A549 (cell line): ENCODE results near the gene OR10G2.

Experiments
- BHLHE40 ChIP-seq: IDR thresholded peaks from 2 replicates; pipeline ENCODE4 v1.6.1; 2012; ENCODE audit warnings: low read depth, low read length, inconsistent platforms
- ESRRA ChIP-seq: fragments of 150-350 bp; IDR thresholded peaks from 2 replicates; pipeline ENCODE4 v1.6.1; 2014; ENCODE audit warnings: mild to moderate bottlenecking, low read length, borderline replicate concordance
- KDM5A ChIP-seq: fragments of 200-600 bp; sonication (generic); IDR thresholded peaks from 2 replicates; pipeline ENCODE4 v1.6.1; 2016; ENCODE audit warnings: antibody characterized with exemption, mild to moderate bottlenecking
- MAFK ChIP-seq: fragments of 450-650 bp; IDR thresholded peaks from 2 replicates; pipeline ENCODE4 v1.6.1; 2014; ENCODE audit not compliant: partially characterized antibody
- POLR2A ChIP-seq: IDR thresholded peaks from 2 replicates; pipeline ENCODE4 v1.6.1; 2012; ENCODE audit warnings: mild to moderate bottlenecking, low read length
- RCOR1 ChIP-seq: fragments of 150-350 bp; IDR thresholded peaks from 2 replicates; pipeline ENCODE4 v1.6.1; 2014; ENCODE audit warnings: antibody characterized with exemption, low read length, low read depth
- USF2 ChIP-seq: fragments of 450-650 bp; IDR thresholded peaks from 2 replicates; pipeline ENCODE4 v1.6.1; 2014; ENCODE audit warnings: antibody characterized with exemption
- ZFP36 ChIP-seq: fragments of 450-650 bp; IDR thresholded peaks from 2 replicates; pipeline ENCODE4 v1.6.1; 2014; ENCODE audit warnings: borderline replicate concordance; ENCODE audit not compliant: partially characterized antibody
- ZNF302 ChIP-seq: fragments of 250-450 bp; sonication (Bioruptor Pico); IDR thresholded peaks from 2 replicates; pipeline ENCODE4 v1.9.0; 2021; ENCODE audit warnings: inconsistent platforms, mild to moderate bottlenecking, moderate library complexity
- TF ChIP-seq, protein P1 (sequence below): fragments of >200 bp; sonication (Bioruptor Twin); formaldehyde crosslinking; IDR thresholded peaks from 3 replicates; pipeline ENCODE4 v1.5.1; 2016
- TF ChIP-seq, protein P2 (sequence below): fragments of 200-600 bp; sonication (generic); IDR thresholded peaks from 2 replicates; pipeline ENCODE4 v1.6.1; 2016; ENCODE audit warnings: antibody characterized with exemption, mild to moderate bottlenecking, moderate library complexity

- TF ChIP-seq ZFP36: no peak
- TF ChIP-seq, protein P1, sequence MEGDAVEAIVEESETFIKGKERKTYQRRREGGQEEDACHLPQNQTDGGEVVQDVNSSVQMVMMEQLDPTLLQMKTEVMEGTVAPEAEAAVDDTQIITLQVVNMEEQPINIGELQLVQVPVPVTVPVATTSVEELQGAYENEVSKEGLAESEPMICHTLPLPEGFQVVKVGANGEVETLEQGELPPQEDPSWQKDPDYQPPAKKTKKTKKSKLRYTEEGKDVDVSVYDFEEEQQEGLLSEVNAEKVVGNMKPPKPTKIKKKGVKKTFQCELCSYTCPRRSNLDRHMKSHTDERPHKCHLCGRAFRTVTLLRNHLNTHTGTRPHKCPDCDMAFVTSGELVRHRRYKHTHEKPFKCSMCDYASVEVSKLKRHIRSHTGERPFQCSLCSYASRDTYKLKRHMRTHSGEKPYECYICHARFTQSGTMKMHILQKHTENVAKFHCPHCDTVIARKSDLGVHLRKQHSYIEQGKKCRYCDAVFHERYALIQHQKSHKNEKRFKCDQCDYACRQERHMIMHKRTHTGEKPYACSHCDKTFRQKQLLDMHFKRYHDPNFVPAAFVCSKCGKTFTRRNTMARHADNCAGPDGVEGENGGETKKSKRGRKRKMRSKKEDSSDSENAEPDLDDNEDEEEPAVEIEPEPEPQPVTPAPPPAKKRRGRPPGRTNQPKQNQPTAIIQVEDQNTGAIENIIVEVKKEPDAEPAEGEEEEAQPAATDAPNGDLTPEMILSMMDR: no peak
- TF ChIP-seq ZNF302 (CRISPR knock-in tag): no peak
- TF ChIP-seq POLR2A: no peak
- TF ChIP-seq ESRRA: no peak
- TF ChIP-seq, protein P2, sequence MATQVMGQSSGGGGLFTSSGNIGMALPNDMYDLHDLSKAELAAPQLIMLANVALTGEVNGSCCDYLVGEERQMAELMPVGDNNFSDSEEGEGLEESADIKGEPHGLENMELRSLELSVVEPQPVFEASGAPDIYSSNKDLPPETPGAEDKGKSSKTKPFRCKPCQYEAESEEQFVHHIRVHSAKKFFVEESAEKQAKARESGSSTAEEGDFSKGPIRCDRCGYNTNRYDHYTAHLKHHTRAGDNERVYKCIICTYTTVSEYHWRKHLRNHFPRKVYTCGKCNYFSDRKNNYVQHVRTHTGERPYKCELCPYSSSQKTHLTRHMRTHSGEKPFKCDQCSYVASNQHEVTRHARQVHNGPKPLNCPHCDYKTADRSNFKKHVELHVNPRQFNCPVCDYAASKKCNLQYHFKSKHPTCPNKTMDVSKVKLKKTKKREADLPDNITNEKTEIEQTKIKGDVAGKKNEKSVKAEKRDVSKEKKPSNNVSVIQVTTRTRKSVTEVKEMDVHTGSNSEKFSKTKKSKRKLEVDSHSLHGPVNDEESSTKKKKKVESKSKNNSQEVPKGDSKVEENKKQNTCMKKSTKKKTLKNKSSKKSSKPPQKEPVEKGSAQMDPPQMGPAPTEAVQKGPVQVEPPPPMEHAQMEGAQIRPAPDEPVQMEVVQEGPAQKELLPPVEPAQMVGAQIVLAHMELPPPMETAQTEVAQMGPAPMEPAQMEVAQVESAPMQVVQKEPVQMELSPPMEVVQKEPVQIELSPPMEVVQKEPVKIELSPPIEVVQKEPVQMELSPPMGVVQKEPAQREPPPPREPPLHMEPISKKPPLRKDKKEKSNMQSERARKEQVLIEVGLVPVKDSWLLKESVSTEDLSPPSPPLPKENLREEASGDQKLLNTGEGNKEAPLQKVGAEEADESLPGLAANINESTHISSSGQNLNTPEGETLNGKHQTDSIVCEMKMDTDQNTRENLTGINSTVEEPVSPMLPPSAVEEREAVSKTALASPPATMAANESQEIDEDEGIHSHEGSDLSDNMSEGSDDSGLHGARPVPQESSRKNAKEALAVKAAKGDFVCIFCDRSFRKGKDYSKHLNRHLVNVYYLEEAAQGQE: no peak
- TF ChIP-seq KDM5A: no peak
- no peak for TF ChIP-seq USF2
- TF ChIP-seq MAFK: no peak
- no peak for TF ChIP-seq RCOR1
- no peak for TF ChIP-seq BHLHE40
Measured at GRCh38 chr14:21669284-21669683, 34.5 kb upstream of the OR10G2 start.
